Activated CD8-positive, alpha-beta T cell treated with anti-CD3 and anti-CD28 coated beads for 36 hours (primary cell): ENCODE results near the gene SCML2. TPM values are rescaled to one million over a fixed set of nuclear protein-coding genes. Genes with fewer than 3 reads are reported as not detected.

Source experiments
- ATAC-seq: fragments of 200-7000 bp; cut with Tn5 transposase; one replicate; pipeline ENCODE4 v1.10.0; 2021; ENCODE audit warnings: mild to moderate bottlenecking, moderate library complexity
- CTCF ChIA-PET: fragments of 350-600 bp; sonication (Branson Sonifier 250); formaldehyde crosslinking; loops from one replicate; lab custom pipeline; 2021; ENCODE audit warnings: antibody characterized with exemption; lab: Charles Lee
- POLR2A ChIA-PET: fragments of 350-600 bp; sonication (Branson Sonifier 250); formaldehyde crosslinking; loops from one replicate; lab custom pipeline; 2021; ENCODE audit warnings: antibody characterized with exemption; lab: Charles Lee
- DNase-seq: peaks from one replicate; pipeline ENCODE4 v3.0.0-alpha.2; 2020
- H3K27ac Mint-ChIP-seq: one replicate; pipeline ENCODE4 v1.8.0; 2021; ENCODE audit warnings: mild to moderate bottlenecking, mixed read lengths
- H3K27me3 Mint-ChIP-seq: one replicate; pipeline ENCODE4 v1.8.0; 2021; ENCODE audit warnings: mixed read lengths
- H3K36me3 Mint-ChIP-seq: one replicate; pipeline ENCODE4 v1.8.0; 2021; ENCODE audit warnings: low read depth, mixed read lengths
- H3K4me1 Mint-ChIP-seq: one replicate; pipeline ENCODE4 v1.8.0; 2021; ENCODE audit warnings: low read depth, mixed read lengths
- H3K4me3 Mint-ChIP-seq: one replicate; pipeline ENCODE4 v1.8.0; 2021; ENCODE audit warnings: mild to moderate bottlenecking, moderate library complexity, mixed read lengths
- H3K9me3 Mint-ChIP-seq: one replicate; pipeline ENCODE4 v1.8.0; 2021; ENCODE audit warnings: mixed read lengths
- CTCF ChIP-seq: fragments of 200-600 bp; IDR thresholded peaks from one replicate; pipeline ENCODE4 v1.8.0; 2022; ENCODE audit warnings: antibody characterized with exemption, mild to moderate bottlenecking
- intact Hi-C: fragments of 100-400 bp; cut with micrococcal nuclease; formaldehyde crosslinking; loops from one replicate; pipeline ENCODE4 v1.10.0; 2022
- total RNA-seq, 2 experiments: library from RNA; stranded (reverse); gene quantifications; one replicate each; pipeline ENCODE4 v1.2.3, GENCODE V29; 2021

SCML2 gene
- total RNA-seq, 2 experiments from 2014 or later: 2.5 to 3.1 TPM

- H3K4me1 Mint-ChIP-seq: peaks cover 4% of the 10 kb centered on the region
- no peaks in the 10 kb centered on the region for H3K36me3 Mint-ChIP-seq
- ChIA-PET CTCF (interaction anchor here (1.1 to 1.3 kb wide), 2 partner anchors 14 to 68 kb away, joined by 3 to 4 read pairs; no protein-coding TSS in a partner anchor), POLR2A (no interaction called here)
- peak; percentile 20 for DNase-seq
- peak overlapping the region; percentile 73 for H3K4me3 Mint-ChIP-seq
- H3K27me3 Mint-ChIP-seq: peaks cover 7% of the 10 kb centered on the region
- H3K27ac Mint-ChIP-seq: peak overlapping the region; percentile 46
- peak; percentile 63 for ATAC-seq
- intact Hi-C loops: no loop called here
- no peaks in the 10 kb centered on the region for H3K9me3 Mint-ChIP-seq
- no peak for TF ChIP-seq CTCF
These were observed 538 bp downstream of the SCML2 start for GRCh38 chrX:18353931-18354368.

GRCh38 chrX:18351784-18352183 lies 2.7 kb downstream of the SCML2 start:
- Mint-ChIP-seq H3K9me3 (no peaks in the 10 kb centered on the region), H3K4me1 (peaks cover 4% of the 10 kb centered on the region), H3K27me3 (peaks cover 8% of the 10 kb centered on the region), H3K36me3 (no peaks in the 10 kb centered on the region), H3K27ac (no peak overlapping the region), H3K4me3 (no peak overlapping the region)
- intact Hi-C loops: no loop called here
- CTCF ChIA-PET: no interaction called here
- no peak for TF ChIP-seq CTCF
- ATAC-seq (no peak), DNase-seq (no peak)
- POLR2A ChIA-PET: no interaction called here

GRCh38 chrX:18348047-18348446 lies 6.4 kb downstream of the SCML2 start:
- Mint-ChIP-seq H3K4me1 (no peaks in the 10 kb centered on the region), H3K4me3 (no peak overlapping the region), H3K27ac (no peak overlapping the region), H3K9me3 (no peaks in the 10 kb centered on the region), H3K27me3 (peaks cover 8% of the 10 kb centered on the region), H3K36me3 (no peaks in the 10 kb centered on the region)
- no peak for TF ChIP-seq CTCF
- intact Hi-C loops: no loop called here
- ChIA-PET CTCF (interaction anchor here (0.6 kb wide), 1 partner anchor 1469 kb away, joined by 3 read pairs; no protein-coding TSS in a partner anchor), POLR2A (no interaction called here)
- ATAC-seq (no peak), DNase-seq (no peak)

GRCh38 chrX:18309401-18309800 lies 45.1 kb downstream of the SCML2 start:
- TF ChIP-seq CTCF: no peak
- Mint-ChIP-seq H3K27ac (no peak overlapping the region), H3K4me1 (no peaks in the 10 kb centered on the region), H3K36me3 (peaks cover 7% of the 10 kb centered on the region), H3K4me3 (no peak overlapping the region), H3K27me3 (no peaks in the 10 kb centered on the region), H3K9me3 (no peaks in the 10 kb centered on the region)
- DNase-seq (no peak), ATAC-seq (no peak)
- intact Hi-C loops: no loop called here
- CTCF ChIA-PET: no interaction called here
- POLR2A ChIA-PET: no interaction called here

GRCh38 chrX:18297251-18297650 lies 57.2 kb downstream of the SCML2 start:
- DNase-seq (no peak), ATAC-seq (no peak)
- Mint-ChIP-seq H3K4me3 (no peak overlapping the region), H3K27me3 (no peaks in the 10 kb centered on the region), H3K9me3 (peaks cover 5% of the 10 kb centered on the region), H3K4me1 (no peaks in the 10 kb centered on the region), H3K27ac (no peak overlapping the region), H3K36me3 (peaks cover 4% of the 10 kb centered on the region)
- POLR2A ChIA-PET: no interaction called here
- TF ChIP-seq CTCF: no peak
- intact Hi-C loops: no loop called here
- CTCF ChIA-PET: no interaction called here
